GM18517 (cell line): ENCODE measurements around the gene NQO1.
"Not testable (repeated sequence)": the region's sequence is repeated elsewhere in the genome, so short reads cannot be mapped to it uniquely, and the experiment has no call there.

Experiments
- ATAC-seq: cut with Tn5 transposase; IDR thresholded peaks from one replicate; pipeline ENCODE4 v1.9.1; 2021; ENCODE audit warnings: mild to moderate bottlenecking, moderate library complexity; ENCODE audit not compliant: unreplicated experiment

The NQO1 gene

DNA sequence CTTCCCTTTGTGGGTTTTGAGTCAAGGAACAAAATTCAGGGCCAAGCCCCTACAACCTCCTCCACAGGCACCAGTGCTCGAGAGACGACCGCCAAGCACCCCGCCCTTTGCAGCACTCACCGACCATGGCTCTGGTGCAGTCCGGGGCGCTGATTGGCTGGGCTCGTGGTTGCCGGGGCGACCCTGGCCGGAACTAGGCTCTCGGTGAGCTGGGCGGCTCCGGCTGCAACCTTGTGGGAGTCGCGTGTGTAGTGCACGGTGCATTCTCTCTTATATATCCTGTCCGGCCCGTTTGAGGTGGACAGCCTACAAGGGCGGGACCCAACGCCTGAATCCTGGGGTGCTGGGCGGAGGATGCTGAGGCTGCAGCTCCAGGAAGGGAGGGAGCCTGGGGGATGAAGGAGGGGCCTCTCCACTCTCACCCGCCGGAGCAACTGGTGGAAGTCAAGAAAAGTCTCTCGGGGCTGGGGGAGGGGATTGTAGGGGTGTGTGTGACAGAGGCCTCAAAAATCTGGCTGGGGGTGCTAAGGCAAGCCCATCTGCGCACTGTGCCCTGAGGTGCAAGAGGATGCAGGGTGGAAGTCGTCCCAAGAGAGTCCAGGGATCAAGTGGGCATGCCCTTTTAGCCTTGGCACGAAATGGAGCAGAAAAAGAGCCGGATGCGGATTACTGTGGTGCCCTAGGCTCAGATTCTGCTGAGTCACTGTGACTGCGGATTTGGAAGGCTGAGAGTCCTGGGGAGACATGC lies at the start of gene NQO1:
Gene NQO1, minus strand, starts transcription at position 248 of the 748 bp plus-strand sequence. Its CDS starts 121 bp downstream, at position 127.
- ATAC-seq, result peak; percentile 95

DNA sequence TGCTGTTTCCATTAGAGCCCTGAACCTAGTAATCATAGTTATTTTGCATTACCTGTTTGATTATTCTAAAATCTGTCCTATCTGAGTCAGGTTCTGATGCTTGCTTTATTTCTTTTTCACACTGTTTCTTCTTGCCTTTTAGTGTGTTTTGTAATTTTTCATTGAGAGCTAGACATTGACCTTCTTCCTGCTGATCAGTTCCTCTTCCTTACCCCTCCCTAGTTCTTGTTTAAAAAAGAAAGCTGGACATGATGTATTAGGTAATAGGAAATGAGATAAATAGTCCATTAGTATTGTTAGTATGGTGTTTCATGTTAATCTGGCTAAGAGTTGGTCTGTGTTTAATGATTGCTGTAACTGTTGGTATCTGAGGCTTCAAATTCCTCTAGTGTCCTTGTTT lies 49.2 kb upstream of the NQO1 start:
- no peak for ATAC-seq

DNA sequence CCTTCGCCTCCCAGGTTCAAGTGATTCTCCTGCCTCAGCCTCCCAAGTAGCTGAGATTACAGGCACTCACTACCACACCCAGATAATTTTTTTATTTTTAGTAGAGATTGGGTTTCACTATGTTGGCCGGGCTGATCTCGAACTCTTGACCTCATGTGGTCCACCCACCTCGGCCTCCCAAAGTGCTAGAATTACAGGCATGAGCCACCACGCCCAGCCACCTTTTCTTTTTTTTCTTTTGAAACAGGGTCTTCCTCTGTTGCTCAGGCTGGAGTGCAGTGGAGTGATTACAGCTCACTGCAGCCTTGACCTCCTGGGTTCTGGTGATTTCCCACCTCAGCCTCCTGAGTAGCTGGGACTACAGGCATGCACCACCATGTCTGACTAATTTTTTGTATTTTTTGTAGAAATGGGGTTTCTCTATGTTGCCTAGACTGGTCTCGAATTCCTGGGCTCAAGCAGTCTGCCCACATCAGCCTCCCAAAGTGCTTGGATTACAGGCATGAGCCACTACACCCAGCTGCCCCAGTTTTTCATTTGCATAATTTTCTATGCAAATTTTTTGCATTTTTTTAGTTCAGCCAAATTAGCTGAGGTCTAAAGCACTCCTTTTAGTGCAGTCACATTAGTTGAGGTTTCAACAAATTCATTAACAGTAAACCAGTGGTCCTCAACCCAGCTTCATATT lies 47.0 kb upstream of the NQO1 start:
- no peak for ATAC-seq

DNA sequence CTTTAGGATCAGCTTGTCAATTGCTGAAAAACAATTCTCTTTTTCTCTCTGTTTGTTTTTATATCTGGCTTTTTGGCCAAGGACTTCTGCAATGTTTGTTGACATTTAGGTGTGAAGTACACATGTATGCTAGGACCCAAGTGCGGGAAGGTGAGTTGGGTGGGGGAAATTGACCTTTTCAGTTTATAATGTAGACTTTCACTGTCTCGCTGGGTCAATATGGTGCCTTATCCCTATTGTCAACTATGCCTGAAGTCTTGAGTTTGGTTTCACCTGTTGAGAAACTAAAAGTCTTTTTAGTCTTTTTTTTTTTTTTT lies 45.2 kb upstream of the NQO1 start:
- no peak for ATAC-seq

DNA sequence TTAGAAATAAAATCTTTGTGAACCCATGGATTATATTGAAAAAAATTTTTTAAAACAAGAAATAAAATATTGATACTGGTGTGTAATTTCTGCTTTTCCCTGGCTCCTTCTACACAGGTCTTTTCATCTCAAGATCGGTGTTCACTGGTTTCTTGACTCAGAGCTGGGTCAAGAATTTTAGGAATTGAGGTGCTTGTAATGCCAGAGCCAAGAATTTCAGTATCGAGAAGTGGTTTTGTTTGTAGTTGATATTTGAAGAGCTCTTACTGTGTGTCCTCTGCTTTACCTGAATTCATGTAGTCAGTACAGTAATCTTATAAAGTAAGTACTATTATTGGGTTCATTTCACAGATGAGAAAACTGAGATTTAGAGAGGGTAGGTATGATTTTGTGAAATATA lies 43.0 kb upstream of the NQO1 start:
- no peak for ATAC-seq

DNA sequence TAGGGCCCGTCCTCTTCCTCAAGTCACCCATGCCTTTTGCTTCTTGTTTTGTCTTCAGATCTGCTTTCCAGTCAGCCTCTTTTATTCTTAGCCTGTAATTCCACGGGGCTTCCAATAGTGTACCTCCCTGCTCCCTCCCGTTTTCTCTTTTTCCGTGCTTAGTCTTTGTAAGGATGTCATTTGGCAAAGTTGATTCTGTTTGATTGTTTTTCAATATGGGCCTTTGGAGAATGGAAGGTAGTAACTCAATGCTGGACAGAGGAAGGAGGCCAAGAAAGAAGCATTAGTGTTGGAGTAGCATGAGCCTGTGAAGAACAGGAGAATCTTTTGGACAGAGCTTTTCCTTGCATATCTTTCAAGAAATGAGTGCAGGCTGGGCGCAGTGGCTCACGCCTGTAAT lies 42.3 kb upstream of the NQO1 start:
- ATAC-seq, result no peak

DNA sequence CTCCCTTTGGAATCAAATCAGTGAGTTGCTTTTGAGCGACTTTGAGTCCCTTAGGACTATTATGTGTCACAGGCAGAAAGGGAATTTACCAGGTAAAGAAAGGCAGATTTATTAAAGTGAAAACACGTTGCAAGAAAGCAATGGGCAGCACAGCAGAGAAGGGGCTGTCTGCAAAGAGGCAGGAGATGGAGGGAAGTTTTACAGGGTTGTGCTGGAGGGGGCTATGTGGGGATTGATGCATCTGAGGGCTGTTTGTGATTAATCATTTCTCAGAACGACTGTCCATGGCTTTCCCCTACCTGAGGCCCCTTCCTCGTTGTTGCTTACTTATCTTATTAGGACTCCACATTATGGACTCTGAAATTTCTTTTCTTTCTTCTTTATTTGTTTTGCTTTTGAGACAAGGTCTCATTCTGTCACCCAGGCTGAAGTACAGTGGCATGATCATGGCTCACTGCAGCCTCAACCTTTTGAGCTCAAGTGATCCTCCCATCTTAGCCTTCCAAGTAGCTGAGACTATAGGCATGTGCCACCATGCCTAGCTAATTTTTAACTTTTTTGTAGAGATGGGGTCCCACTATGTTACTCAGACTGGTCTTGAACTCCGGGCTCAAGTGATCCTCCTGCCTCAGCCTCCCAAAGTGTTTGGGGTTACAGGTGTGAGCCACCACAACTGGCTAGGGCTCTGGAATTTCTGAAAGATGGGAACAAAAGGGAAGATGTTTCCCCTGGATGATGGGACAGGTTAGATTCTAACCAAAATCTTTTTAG lies 41.3 kb upstream of the NQO1 start:
- no peak for ATAC-seq

DNA sequence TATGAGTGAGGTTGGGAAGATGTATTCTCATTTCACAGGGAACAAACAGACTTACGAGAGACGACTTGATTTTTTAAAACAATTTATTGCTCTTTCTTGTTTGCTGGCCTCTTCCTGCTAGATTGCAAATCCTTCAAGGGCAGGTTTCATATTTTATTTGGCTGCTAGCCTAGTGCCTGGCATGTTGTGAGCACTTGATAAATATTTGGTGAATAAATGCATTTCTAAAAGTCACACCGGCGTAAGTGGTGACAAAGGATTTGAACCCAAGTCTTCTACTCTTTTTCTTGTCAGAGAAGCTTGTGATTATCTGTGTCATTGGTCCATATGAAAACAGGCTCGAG lies 37.2 kb upstream of the NQO1 start:
- ATAC-seq, result no peak

DNA sequence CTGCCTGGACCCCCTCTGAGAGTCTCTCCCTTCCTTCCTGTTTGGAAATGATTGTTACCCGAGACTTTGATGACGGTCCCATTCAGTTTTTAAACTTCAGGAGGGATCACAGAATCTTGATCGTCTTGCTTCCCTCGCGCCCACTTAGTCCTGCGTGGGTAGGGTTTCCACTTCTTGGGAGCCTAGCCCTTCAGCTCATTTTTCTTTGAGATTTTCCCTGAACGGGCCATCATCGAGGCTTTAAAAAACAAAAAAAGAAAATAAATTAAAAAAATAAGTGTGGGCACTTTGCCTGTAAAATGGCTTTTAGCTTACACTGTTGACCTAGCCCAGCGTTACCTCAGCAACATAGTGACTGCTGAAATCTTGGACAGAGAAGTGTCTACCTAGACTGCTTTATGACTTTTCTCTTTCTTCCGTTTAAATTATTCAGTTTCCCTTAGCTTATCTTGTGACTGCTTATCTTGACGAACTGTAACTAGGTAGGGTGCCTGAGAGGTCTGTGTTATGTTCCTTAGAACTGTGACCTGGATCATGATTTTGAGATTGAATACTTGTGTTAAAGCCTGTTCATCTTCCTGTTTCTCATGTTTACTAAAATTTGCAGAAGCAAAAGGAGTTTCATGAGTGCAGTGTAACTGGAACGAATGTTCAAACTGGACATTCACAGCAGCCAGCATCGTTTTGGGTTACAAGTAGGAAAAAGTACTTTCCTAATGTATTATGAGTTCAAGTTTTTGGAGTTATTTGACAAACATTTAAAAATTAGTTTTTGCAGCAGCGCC lies 36.6 kb upstream of the NQO1 start:
- ATAC-seq, result no peak

DNA sequence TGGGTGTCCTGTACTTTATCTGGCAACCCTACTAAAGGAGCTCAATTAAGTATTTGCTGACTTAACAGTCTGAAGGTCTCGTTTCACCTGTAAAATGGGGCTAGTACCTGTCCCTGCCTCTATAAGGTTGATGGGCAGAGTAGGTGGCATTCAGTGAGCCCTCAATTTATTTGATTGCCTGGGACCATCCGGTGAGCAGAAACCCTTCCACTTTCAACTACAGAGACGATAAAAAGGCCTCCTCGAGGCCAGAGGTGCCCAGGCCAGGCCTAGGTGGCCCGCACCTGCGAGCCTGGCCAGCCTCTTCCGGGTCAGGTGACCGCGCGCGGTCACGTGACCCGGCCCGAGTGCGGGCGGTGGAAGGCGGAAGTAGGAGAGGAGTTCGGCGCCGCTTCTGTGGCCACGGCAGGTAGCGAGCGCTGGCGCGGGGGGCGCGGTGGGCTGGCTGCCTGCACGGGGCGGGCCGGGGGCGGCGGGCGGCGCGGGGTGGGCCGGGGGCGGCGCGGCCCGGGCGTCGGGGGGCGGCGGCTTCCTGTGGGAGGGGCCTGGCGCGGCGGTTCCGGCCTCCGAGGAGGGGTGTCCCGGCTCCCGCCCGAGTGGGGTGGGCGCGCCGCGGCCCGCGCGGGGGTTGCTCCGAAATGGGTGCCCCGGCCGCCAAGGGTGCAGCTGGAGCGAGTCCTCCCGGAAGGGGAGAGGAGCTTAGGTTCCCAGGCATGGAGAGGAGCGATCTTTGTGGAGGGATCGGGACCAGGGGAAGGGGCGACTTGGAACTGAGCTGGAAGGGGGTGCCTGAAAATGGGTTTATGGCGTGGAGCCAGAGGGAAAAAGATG lies 35.8 kb upstream of the NQO1 start, which contains the start of gene WWP2:
Gene WWP2, plus strand, starts transcription at position 350 of the 831 bp plus-strand sequence. CDS start 24,679 bp downstream, outside the sequence.
- peak; percentile 50 for ATAC-seq

DNA sequence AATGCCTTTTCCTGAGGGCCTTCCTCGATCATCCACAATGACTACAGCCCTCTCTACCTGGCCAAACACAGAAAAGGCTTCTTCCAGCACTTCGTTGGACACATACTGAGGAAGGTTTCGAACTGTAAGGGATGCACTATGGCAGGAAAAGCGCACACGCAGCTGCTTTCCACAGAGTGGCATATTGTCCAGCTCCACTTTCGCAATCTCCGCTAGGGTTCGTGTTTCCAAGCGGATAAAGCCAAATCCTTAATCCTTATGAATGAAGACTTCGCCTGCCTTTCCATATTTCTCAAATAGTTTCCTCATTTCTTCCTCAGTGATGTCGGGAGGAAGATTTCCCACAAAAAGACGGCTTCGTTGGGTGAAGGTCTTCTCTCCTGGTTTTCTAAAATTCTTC lies 31.0 kb upstream of the NQO1 start:
- not testable (repeated sequence) for ATAC-seq

DNA sequence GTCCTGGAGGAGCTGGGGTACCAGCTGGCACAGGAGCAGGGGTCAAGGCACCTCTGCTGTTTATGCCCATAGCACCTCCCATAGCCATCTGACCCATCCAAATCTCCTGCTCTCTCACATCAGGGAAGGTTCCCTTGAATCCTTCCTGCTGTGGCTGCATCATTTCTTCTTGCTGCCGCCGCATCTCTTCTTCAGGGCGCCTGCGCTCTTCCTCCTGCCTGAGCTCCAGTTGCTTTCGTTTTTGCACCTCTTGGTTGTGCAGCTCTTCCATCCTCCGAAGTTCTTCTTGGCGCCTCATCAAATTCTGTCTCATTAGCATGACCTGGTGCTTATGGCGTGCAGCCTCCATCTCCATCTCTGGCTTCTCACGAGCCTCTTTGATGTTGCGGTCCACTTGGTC lies 30.3 kb upstream of the NQO1 start:
- ATAC-seq, result no peak

DNA sequence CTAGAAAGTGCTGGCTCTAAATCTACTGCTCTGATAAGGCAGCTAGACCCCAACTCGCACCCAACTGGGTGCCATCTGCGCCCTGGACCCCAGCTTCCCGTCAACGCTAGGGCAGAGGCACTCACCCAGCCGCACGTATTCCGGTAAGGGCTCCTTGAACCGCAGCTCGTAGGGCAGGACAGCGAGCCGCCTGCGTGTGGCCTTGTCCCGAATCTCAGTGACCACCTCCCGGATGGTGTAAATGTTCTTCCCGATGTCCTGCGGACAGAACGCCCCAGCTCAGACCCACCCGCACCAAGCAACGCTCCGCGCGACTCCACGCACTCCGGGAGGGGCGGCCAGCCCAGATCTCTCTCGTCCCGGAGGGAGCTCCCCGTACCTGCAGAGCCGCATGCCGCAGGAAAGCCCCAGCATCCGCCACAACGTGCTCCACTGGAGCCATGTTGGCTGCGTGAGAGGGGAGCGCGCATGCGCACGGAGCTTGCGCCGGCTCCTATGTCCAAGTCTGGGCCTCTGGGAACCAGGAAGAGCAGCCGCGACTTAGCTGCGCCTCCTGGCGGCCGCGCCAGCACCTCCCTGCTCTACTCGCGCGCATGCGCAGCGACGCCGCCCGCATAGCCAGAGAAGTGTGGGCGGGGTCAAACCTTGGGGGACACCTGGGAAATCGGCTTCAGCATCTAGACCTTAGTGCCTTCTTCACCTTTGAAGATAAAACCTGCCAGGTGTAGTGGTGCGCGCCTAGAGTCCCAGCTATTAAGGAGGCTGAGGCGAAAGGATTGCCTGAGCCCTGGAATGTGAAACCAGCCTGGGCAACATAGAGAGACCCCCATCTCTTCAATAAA lies 28.3 kb upstream of the NQO1 start, which contains the start of gene NOB1:
Gene NOB1, minus strand, starts transcription at position 458 of the 842 bp plus-strand sequence. Its CDS starts 16 bp downstream, at position 442.
- peak; percentile 90 for ATAC-seq

DNA sequence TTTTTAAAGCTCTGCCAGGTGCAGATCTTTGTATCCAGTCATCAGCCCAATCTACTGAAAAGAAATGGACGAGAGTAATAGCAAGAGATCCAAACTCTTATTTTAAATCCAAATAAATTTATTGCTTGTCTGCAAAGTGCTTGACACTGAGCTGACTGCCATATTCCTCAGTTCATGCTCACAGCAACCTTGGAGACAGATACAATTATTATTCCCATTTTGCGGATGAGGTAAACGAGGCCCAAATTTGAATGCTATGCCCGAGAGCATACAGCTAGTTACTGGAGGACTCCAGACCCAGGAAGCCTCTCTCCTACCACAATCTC lies 27.7 kb upstream of the NQO1 start:
- ATAC-seq, result no peak

DNA sequence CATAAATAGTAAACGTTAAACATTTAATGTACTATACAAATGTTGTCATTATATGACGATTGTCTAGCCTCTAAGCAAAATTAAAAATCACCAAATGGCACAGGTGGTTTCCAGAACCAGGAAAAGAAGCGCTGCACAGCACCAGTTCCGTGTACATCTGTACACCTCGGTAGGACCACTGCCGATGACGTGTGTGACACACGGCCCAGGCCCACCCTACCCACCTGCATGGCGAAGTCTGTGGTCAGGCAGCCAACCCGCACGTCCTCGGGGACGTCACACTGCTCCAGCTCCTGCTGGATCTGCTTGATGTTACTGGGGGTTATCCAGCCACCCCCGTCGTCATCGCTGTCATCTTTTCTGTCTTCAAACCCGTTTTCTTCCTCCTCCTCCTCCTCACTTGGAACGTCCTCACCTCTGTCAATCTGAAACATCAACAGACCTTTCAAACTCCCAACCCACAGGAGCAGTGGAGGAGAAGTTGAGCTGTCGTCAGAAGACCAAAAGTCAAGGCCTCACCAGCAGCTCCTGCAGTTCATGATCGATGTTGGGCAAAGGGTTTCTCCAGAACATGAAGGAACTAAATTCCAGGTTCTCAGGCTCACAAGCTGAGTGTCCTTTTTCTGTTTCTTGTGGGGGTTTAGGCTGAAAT lies 22.5 kb upstream of the NQO1 start:
- no peak for ATAC-seq

DNA sequence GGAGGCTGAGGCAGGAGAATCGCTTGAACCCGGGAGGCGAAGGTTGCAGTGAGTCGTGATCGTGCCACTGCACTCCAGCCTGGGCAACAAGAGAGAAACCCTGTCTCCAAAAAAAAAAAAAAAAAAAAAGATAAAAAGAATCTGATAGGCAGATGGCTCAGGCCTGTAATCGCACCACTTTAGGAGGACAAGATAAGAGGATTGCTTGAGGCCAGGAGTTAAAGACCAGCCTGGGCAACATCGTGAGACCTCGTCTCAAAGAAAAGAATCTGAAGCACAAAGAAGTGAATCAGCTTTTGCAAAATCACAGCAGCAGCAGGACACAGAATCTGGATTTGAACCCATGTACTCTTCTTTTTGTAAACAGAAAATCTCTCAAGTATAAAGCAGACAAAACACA lies 20.8 kb upstream of the NQO1 start:
- no peak for ATAC-seq

DNA sequence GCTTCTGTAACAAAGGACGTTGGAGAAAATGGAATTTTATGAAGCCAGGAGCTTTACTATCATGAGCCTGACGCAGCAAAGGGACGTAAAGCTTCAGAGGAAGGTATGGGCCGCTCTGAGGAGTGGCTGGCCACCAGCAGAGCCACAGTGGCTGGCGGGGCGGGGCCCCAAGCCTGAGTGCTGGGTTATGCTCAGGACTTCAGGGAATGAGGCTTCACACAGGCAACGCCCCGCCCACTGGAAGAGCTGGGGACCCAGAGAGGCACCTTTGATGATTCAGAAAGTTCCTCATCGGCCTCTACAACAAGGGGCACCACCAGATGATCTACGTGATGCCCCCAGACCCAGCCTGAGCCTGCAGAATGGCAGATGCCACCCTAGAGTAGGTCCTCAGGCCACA lies 19.6 kb upstream of the NQO1 start:
- ATAC-seq, result no peak

DNA sequence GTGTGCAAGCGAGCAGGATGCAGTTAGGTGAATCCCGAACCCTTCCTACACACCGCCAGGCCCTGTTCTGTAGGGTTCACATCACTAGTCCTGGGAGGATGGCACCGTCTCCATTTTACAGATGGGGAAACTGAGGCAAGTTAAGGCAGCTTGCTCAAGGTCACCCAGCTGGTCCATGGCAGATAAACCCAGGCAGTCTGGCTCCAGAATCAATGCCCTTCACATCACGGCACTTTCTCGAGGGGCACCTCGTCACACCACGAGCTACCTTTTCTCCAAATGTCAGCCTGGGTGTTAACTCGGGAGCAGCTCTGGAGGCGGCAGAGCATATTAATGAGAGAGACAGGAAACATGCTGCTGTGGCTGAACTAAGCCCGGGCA lies 18.9 kb upstream of the NQO1 start:
- no peak for ATAC-seq
